IMR-90 (cell line): ENCODE results near the gene DNASE1. TPM values are rescaled to one million over a fixed set of nuclear protein-coding genes. Genes with fewer than 3 reads are reported as not detected.

ENCODE experiments used
- ATAC-seq: fragments of 200-7000 bp; cut with Tn5 transposase; 2 replicates; pipeline ENCODE4 v1.9.1; 2020; ENCODE audit warnings: low read depth, mild to moderate bottlenecking, moderate library complexity
- BruUV-seq: library from RNA; stranded (reverse); fragments of 400-500 nt; replicated peaks from 2 replicates; lab custom pipeline; 2021; lab: Mats Ljungman, UMichigan
- CTCF ChIA-PET: fragments of 300-600 bp; formaldehyde crosslinking; extraction: SDS; loops from one replicate; lab custom pipeline; 2021; ENCODE audit warnings: antibody characterized with exemption; lab: Yijun Ruan, JAX
- POLR2A ChIA-PET: fragments of 300-600 bp; sonication (Branson Sonifier 250); formaldehyde crosslinking; loops from one replicate; lab custom pipeline; 2022; ENCODE audit warnings: antibody characterized with exemption; ENCODE audit not compliant: unreplicated experiment; lab: Charles Lee
- DNase-seq: peaks from one replicate; pipeline ENCODE4 v3.0.0; 2013
- H2AFZ ChIP-seq: replicated peaks from 2 replicates; pipeline ENCODE3; 2013; ENCODE audit warnings: low read length, mild to moderate bottlenecking; ENCODE audit not compliant: poor library complexity
- H2AK5ac ChIP-seq: 2 replicates; pipeline ENCODE4 v1.6.1; 2013; ENCODE audit warnings: low read depth, low read length, inconsistent platforms
- H2AK9ac ChIP-seq: replicated peaks from 2 replicates; pipeline ENCODE3; 2013; ENCODE audit warnings: mild to moderate bottlenecking, low read depth, low read length, moderate library complexity; ENCODE audit not compliant: poor library complexity
- H2BK120ac ChIP-seq: 2 replicates; pipeline ENCODE4 v1.6.1; 2013; ENCODE audit warnings: low read depth, low read length, inconsistent platforms
- H2BK15ac ChIP-seq: 3 replicates; pipeline ENCODE4 v1.6.1; 2013; ENCODE audit warnings: low read depth, low read length, inconsistent platforms
- H2BK20ac ChIP-seq: 2 replicates; pipeline ENCODE4 v1.6.1; 2013; ENCODE audit warnings: low read depth, mild to moderate bottlenecking, inconsistent platforms, low read length, moderate library complexity
- H2BK5ac ChIP-seq: 2 replicates; pipeline ENCODE4 v1.6.1; 2013; ENCODE audit warnings: mild to moderate bottlenecking, low read depth, low read length, inconsistent platforms; ENCODE audit not compliant: poor library complexity, severe bottlenecking
- H3K14ac ChIP-seq: replicated peaks from 2 replicates; pipeline ENCODE4 v1.6.1; 2013; ENCODE audit warnings: low read depth, low read length, inconsistent platforms
- H3K18ac ChIP-seq: 2 replicates; pipeline ENCODE4 v1.6.1; 2013; ENCODE audit warnings: low read depth, low read length, control low read depth
- H3K23ac ChIP-seq: 2 replicates; pipeline ENCODE4 v1.6.1; 2013; ENCODE audit warnings: low read depth, low read length, inconsistent platforms
- H3K27ac ChIP-seq: 2 replicates; pipeline ENCODE4 v1.5.1; 2013; ENCODE audit warnings: mild to moderate bottlenecking, control low read depth, low read length; ENCODE audit not compliant: insufficient read depth
- H3K27me3 ChIP-seq: 2 replicates; pipeline ENCODE4 v1.6.1; 2013; ENCODE audit warnings: low read length; ENCODE audit not compliant: control insufficient read depth, insufficient read depth
- H3K36me3 ChIP-seq: 2 replicates; pipeline ENCODE4 v1.6.1; 2013; ENCODE audit warnings: low read length, mixed read lengths; ENCODE audit not compliant: control insufficient read depth, insufficient read depth
- H3K4ac ChIP-seq: 2 replicates; pipeline ENCODE4 v1.6.1; 2013; ENCODE audit warnings: low read depth, low read length, inconsistent platforms
- H3K4me1 ChIP-seq: 2 replicates; pipeline ENCODE4 v1.6.1; 2013; ENCODE audit warnings: low read length, mixed read lengths; ENCODE audit not compliant: control insufficient read depth, insufficient read depth
- H3K4me2 ChIP-seq: 2 replicates; pipeline ENCODE4 v1.6.1; 2013; ENCODE audit warnings: low read depth, mild to moderate bottlenecking, control low read depth, low read length, moderate library complexity
- H3K4me3 ChIP-seq: 2 replicates; pipeline ENCODE4 v1.5.1; 2013; ENCODE audit warnings: low read depth, mild to moderate bottlenecking, control low read depth, low read length, moderate library complexity; ENCODE audit not compliant: insufficient read depth
- H3K56ac ChIP-seq: 2 replicates; pipeline ENCODE4 v1.6.1; 2013; ENCODE audit warnings: low read length, inconsistent platforms; ENCODE audit not compliant: insufficient read depth; ENCODE audit errors: extremely low read depth
- H3K79me1 ChIP-seq, 2 experiments: 2 replicates each; pipeline ENCODE4 v1.6.1; 2013; ENCODE audit warnings: low read length in 2 of 2, inconsistent platforms in 1 of 2, low read depth in 1 of 2
- H3K9ac ChIP-seq: 2 replicates; pipeline ENCODE4 v1.6.1; 2013; ENCODE audit warnings: low read depth, low read length, control low read depth
- H3K9me1 ChIP-seq: 2 replicates; pipeline ENCODE4 v1.6.1; 2013; ENCODE audit warnings: low read length, inconsistent platforms; ENCODE audit not compliant: insufficient read depth
- H3K9me3 ChIP-seq: 2 replicates; pipeline ENCODE4 v1.6.1; 2013; ENCODE audit warnings: low read length; ENCODE audit not compliant: control insufficient read depth, insufficient read depth
- H4K20me1 ChIP-seq: 2 replicates; pipeline ENCODE4 v1.6.1; 2013; ENCODE audit warnings: low read length, inconsistent platforms; ENCODE audit not compliant: insufficient read depth
- H4K5ac ChIP-seq: 2 replicates; pipeline ENCODE4 v1.6.1; 2013; ENCODE audit warnings: mild to moderate bottlenecking, low read depth, low read length, control low read depth
- H4K8ac ChIP-seq, 2 experiments: 2 replicates each; pipeline ENCODE4 v1.6.1; 2013; ENCODE audit warnings: low read depth in 2 of 2, low read length in 2 of 2, control low read depth in 1 of 2, inconsistent platforms in 1 of 2
- H4K91ac ChIP-seq: 2 replicates; pipeline ENCODE4 v1.6.1; 2013; ENCODE audit warnings: low read depth, low read length, inconsistent platforms; ENCODE audit not compliant: insufficient read depth
- BHLHE40 ChIP-seq: fragments of 150-350 bp; IDR thresholded peaks from 2 replicates; pipeline ENCODE4 v1.6.1; 2016; ENCODE audit warnings: mild to moderate bottlenecking, low read depth, low read length
- CEBPB ChIP-seq: IDR thresholded peaks from 2 replicates; pipeline ENCODE4 v1.6.1; 2012; ENCODE audit warnings: low read depth, low read length, improper control_type of control experiment
- CHD1 ChIP-seq: IDR thresholded peaks from 2 replicates; pipeline ENCODE4 v1.6.1; 2012; ENCODE audit warnings: low read depth, low read length, improper control_type of control experiment
- ELK1 ChIP-seq: fragments of 150-350 bp; IDR thresholded peaks from 2 replicates; pipeline ENCODE4 v1.6.1; 2016; ENCODE audit warnings: low read depth, mild to moderate bottlenecking, low read length, moderate library complexity, borderline replicate concordance
- FOS ChIP-seq: fragments of 150-350 bp; IDR thresholded peaks from 2 replicates; pipeline ENCODE4 v1.6.1; 2016; ENCODE audit warnings: low read depth, low read length
- MAZ ChIP-seq: IDR thresholded peaks from 2 replicates; pipeline ENCODE4 v1.6.1; 2012; ENCODE audit warnings: low read depth, mild to moderate bottlenecking, low read length, improper control_type of control experiment, moderate library complexity, borderline replicate concordance
- MXI1 ChIP-seq: IDR thresholded peaks from 2 replicates; pipeline ENCODE4 v1.6.1; 2012; ENCODE audit warnings: low read depth, mild to moderate bottlenecking, low read length, moderate library complexity, borderline replicate concordance
- NFE2L2 ChIP-seq: fragments of 150-350 bp; IDR thresholded peaks from 2 replicates; pipeline ENCODE4 v1.6.1; 2016; ENCODE audit warnings: low read depth, mild to moderate bottlenecking, low read length
- POLR2A ChIP-seq: IDR thresholded peaks from 2 replicates; pipeline ENCODE4 v1.6.1; 2012; ENCODE audit warnings: mild to moderate bottlenecking, low read depth, low read length
- RAD21 ChIP-seq: IDR thresholded peaks from 2 replicates; pipeline ENCODE4 v1.6.1; 2012; ENCODE audit warnings: low read length, improper control_type of control experiment
- RFX5 ChIP-seq: IDR thresholded peaks from 2 replicates; pipeline ENCODE4 v1.8.0; 2012; ENCODE audit warnings: low read depth, mild to moderate bottlenecking, low read length, moderate library complexity
- SMC3 ChIP-seq: fragments of 150-350 bp; IDR thresholded peaks from 2 replicates; pipeline ENCODE4 v1.6.1; 2016; ENCODE audit warnings: low read depth, mild to moderate bottlenecking, antibody characterized with exemption, low read length, moderate library complexity
- USF2 ChIP-seq: fragments of 150-350 bp; IDR thresholded peaks from 2 replicates; pipeline ENCODE4 v1.6.1; 2017; ENCODE audit warnings: mild to moderate bottlenecking, antibody characterized with exemption, low read length, low read depth
- WGBS, 2 experiments: methylation state at CpG; one replicate each; pipeline versions ENCODE4 v1.1.5 to v1.1.7; 2013; ENCODE audit warnings: missing lambda C conversion rate in 2 of 2; ENCODE audit not compliant: insufficient read length in 1 of 2; ENCODE audit errors: extremely low coverage in 2 of 2; 5-methylcytosine and 5-hydroxymethylcytosine counted together
- dilution Hi-C: fragments of 300-500 bp; cut with HindIII; formaldehyde crosslinking; loops from one replicate; pipeline ENCODE4 v1.14.3; 2018; ENCODE audit warnings: low sequenced_read_pairs; ENCODE audit not compliant: unreplicated experiment
- in situ Hi-C: fragments of 300-500 bp; cut with MboI; formaldehyde crosslinking; loops from 3 replicates; pipeline ENCODE4 v1.14.3; 2019; ENCODE audit warnings: low sequenced_read_pairs, inconsistent platforms, mixed read lengths
- intact Hi-C: fragments of 100-400 bp; cut with micrococcal nuclease; formaldehyde crosslinking; loops from 2 replicates; pipeline ENCODE4 v1.10.0; 2022
- polyA plus RNA-seq, 3 experiments: library from polyadenylated mRNA; depleted of rRNA; stranded (reverse); fragments of >200 nt; gene quantifications; 2 replicates each; pipeline ENCODE4 v1.2.3, GENCODE V29; 2012; ENCODE audit warnings: low replicate concordance in 1 of 3
- total RNA-seq: library from RNA; depleted of rRNA; stranded (reverse); fragments of >200 nt; gene quantifications from 2 replicates; pipeline ENCODE4 v1.2.3, GENCODE V29; 2012
- TF ChIP-seq, protein P1 (sequence below): conservative IDR thresholded peaks from 2 replicates; pipeline ENCODE4 v1.5.1; 2012; ENCODE audit warnings: mild to moderate bottlenecking, low read depth, low read length, improper control_type of control experiment

The DNASE1 gene
- total and polyA plus RNA-seq, 2 of the 4 experiments (the other 2 are of a cell fraction): 5.4 to 15.9 TPM

GRCh38 chr16:3623642-3624041 is 30.8 kb upstream of the DNASE1 start:
- H3K9me1 ChIP-seq: peaks cover 2% of the 10 kb centered on the region; the same call in 1 of the 2 replicates
- no peak overlapping the region for H3K4me3 ChIP-seq
- H4K8ac ChIP-seq: no peak overlapping the region
- DNase-seq: no peak
- H3K36me3 ChIP-seq: 0 out of 2 replicates have a peak, but pooled peaks cover 1% of the 10 kb centered on the region
- no peak overlapping the region for H2BK15ac ChIP-seq
- no peak for ATAC-seq
- no peak overlapping the region for H3K9ac ChIP-seq
- H4K5ac ChIP-seq: no peak overlapping the region
- H3K56ac ChIP-seq: no peak overlapping the region
- H2BK120ac ChIP-seq: no peak overlapping the region
- H3K4me2 ChIP-seq: no peak overlapping the region
- no peak overlapping the region for H3K23ac ChIP-seq
- no peak overlapping the region for H3K4ac ChIP-seq
- no peak overlapping the region for H2AK5ac ChIP-seq
- H3K27ac ChIP-seq: no peak overlapping the region
- H2AK9ac ChIP-seq: no peak overlapping the region
- dilution Hi-C loops (no loop called here), intact Hi-C loops (no loop called here), in situ Hi-C loops (no loop called here)
- CTCF ChIA-PET: no interaction called here
- no peak overlapping the region for H2BK5ac ChIP-seq
- H3K4me1 ChIP-seq: no peaks in the 10 kb centered on the region
- WGBS, 2 experiments: no CpG with 5 or more reads among the region's 3 CpGs
- no peaks in the 10 kb centered on the region for H3K27me3 ChIP-seq
- no peak overlapping the region for H2BK20ac ChIP-seq
- TF ChIP-seq NFE2L2 (no peak), CHD1 (no peak), SMC3 (no peak), FOS (no peak), CEBPB (no peak), MXI1 (no peak), POLR2A (no peak), RAD21 (no peak), MAZ (no peak), BHLHE40 (no peak), USF2 (no peak), ELK1 (no peak), RFX5 (no peak)
- TF ChIP-seq, protein P1, sequence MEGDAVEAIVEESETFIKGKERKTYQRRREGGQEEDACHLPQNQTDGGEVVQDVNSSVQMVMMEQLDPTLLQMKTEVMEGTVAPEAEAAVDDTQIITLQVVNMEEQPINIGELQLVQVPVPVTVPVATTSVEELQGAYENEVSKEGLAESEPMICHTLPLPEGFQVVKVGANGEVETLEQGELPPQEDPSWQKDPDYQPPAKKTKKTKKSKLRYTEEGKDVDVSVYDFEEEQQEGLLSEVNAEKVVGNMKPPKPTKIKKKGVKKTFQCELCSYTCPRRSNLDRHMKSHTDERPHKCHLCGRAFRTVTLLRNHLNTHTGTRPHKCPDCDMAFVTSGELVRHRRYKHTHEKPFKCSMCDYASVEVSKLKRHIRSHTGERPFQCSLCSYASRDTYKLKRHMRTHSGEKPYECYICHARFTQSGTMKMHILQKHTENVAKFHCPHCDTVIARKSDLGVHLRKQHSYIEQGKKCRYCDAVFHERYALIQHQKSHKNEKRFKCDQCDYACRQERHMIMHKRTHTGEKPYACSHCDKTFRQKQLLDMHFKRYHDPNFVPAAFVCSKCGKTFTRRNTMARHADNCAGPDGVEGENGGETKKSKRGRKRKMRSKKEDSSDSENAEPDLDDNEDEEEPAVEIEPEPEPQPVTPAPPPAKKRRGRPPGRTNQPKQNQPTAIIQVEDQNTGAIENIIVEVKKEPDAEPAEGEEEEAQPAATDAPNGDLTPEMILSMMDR: no peak
- H4K20me1 ChIP-seq: peaks cover 4% of the 10 kb centered on the region; the same call in 1 of the 2 replicates
- no peaks in the 10 kb centered on the region for H3K9me3 ChIP-seq
- POLR2A ChIA-PET: no interaction called here
- H2AFZ ChIP-seq: no peak overlapping the region
- H3K14ac ChIP-seq: no peak overlapping the region
- H3K18ac ChIP-seq: no peak overlapping the region
- peaks cover 34 to 48% of the 10 kb centered on the region in 2 experiments for H3K79me1 ChIP-seq
- BruUV-seq: no TSS peak
- no peak overlapping the region for H4K91ac ChIP-seq
